NCI-H510A (cell line): ENCODE data around the gene NABP1.

Experiments
- DNase-seq: peaks from one replicate; lab custom pipeline; 2025; lab: John Stamatoyannopoulos, UW

Gene NABP1

DNA sequence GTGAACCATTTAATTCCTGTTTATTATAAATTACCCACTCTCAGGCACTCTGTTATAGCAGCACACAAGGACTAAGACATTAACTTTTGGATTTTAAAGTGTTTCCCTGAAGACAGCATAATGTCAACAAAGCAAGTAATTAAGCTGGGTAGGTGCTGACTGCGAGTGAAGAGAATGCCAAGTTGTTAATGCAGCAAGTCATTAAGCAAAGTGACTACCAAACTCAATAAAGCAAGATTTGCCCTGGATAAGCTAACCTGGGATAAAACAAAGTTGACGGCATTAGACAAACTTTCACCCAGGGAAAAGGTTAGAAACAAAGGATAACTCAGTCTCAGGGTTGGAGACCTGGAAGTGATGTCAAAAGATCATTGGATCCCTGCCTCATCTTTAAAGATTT lies 28.4 kb upstream of the NABP1 start:
- no peak for DNase-seq

- DNase-seq, result no peak
Measured at GRCh38 chr2:191650896-191651773, 26.8 kb upstream of the NABP1 start.

GRCh38 chr2:191653667-191654391 lies 24.1 kb upstream of the NABP1 start:
- DNase-seq, result no peak

GRCh38 chr2:191656391-191656790 lies 21.5 kb upstream of the NABP1 start:
- no peak for DNase-seq

DNA sequence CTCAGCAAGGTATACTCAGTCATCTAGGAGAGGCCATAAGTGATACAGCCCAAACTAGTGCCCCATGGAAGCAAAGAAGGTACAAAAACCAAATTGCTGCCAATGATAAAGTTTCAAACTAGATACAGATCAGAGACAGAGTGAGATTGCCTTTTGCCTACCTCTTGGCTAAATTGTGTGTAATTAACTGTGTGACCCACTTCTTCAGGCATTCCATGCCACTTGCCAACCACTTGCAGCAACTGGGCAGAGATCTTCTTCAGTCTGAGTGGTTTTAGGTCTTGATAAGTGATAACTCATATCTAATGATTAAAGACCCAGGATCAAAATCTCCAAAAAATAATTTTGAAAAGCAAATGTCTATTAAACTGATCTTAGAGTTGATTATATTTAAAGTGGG lies 21.1 kb upstream of the NABP1 start:
- DNase-seq, result no peak

GRCh38 chr2:191657977-191658376 lies 20.0 kb upstream of the NABP1 start:
- no peak for DNase-seq

GRCh38 chr2:191659198-191659597 lies 18.7 kb upstream of the NABP1 start:
- no peak for DNase-seq

DNA sequence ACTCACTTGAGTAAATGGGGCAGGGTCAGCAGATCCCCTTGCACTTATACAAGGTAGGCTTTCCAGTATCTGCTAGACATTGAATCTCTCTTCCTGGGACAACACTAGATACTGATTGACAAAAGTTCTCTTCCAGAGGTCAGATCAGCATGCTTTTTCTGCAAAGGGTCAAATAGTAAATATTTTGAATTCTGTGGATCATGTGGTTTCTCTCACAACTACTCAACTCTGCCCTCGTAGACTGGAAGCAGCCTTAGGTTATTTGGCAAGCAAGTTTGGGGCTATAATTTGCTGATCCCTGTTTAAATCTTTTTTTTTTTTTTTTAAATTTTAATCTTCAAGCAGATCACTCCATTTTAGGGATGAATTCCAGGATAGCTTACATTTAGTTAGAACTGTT lies 17.4 kb upstream of the NABP1 start:
- DNase-seq, result no peak

DNA sequence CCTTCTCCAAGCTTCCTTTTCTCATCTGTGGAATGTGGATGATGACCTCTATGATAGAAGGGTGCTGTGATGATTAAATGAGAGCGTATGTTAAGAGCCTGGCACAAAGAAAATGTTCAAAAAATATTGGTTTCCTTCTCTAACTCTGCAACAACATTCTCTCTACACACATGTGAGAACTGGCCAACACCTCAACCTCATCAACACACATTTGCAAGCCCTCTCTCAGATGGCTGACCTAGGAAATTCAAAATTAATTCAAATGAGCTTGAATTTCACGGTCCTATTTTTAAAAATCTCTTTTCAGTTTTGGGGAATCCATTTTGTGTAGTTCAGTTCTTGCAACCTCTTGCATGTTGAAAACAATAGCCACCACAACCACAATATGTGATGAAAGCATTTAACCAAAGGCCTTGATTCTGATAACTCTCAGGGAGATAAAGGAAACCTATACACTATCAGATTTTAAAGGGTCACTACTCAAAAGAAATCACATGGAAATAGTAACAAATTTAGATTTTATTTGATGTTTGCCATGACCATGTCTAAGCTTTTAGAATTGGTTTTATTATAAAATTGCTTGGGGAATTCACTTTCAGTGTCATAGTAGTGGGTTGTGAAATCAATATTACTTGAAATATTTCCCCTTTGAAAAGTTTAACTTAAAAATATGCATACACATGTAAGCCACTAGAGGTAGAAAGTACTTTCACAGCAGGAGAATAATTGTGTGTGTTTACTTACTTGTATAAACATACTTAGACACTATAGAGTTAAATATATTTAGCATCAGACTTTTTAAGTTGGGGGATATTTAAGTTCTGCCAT lies 16.6 kb upstream of the NABP1 start:
- DNase-seq, result no peak

- no peak for DNase-seq
Measured at GRCh38 chr2:191664823-191665677, 12.9 kb upstream of the NABP1 start.

- no peak for DNase-seq
Measured at GRCh38 chr2:191666226-191666625, 11.7 kb upstream of the NABP1 start.

GRCh38 chr2:191666732-191667131 lies 11.2 kb upstream of the NABP1 start:
- no peak for DNase-seq

- no peak for DNase-seq
Measured at GRCh38 chr2:191670076-191670475, 7.9 kb upstream of the NABP1 start.

GRCh38 chr2:191670787-191671186 lies 7.1 kb upstream of the NABP1 start:
- no peak for DNase-seq

GRCh38 chr2:191675807-191676721 lies 1.9 kb upstream of the NABP1 start:
- DNase-seq, result no peak

DNA sequence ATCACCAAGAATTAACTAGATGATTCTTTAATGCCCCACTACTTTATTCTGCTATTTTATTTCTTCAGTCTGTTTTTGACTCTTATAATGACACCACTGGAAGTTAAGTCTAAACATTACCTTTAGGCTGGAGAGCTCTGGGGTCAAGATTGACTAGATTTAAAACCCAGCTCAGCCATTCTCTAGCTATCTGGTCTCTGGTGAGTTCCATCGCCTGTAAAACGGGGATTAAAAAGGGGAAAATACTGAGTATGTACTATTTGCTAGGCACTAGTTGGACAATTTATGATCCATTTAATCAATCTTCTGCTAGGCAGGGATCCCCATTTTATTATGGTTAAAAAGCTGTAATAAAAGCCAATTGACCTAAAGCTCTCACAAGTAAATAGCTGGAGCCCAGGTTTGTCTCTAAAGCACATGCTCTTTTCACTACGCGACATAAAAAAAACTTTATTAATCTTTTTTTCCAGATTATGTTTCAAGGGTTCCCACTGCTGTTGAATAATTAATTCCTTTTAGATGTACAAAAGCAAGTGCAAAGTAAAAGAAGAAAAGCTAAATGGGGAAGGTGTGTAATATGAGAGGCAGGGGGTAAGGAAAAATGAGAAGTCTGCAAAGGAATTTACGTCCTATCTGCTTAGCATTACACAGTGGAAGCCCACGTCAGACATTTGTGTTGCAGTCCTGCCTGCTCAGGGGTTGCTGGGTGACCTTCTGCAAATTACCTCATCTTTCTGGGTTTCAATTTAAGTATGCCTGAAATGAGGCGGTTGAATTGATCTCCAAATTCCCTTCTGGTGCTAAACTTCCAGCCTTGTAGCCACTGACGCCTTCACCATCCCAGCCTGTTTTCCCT lies 918 bp upstream of the NABP1 start:
- no peak for DNase-seq

GRCh38 chr2:191678437-191679100 lies 633 bp downstream of the NABP1 start:
- peak; percentile 15 for DNase-seq

DNA sequence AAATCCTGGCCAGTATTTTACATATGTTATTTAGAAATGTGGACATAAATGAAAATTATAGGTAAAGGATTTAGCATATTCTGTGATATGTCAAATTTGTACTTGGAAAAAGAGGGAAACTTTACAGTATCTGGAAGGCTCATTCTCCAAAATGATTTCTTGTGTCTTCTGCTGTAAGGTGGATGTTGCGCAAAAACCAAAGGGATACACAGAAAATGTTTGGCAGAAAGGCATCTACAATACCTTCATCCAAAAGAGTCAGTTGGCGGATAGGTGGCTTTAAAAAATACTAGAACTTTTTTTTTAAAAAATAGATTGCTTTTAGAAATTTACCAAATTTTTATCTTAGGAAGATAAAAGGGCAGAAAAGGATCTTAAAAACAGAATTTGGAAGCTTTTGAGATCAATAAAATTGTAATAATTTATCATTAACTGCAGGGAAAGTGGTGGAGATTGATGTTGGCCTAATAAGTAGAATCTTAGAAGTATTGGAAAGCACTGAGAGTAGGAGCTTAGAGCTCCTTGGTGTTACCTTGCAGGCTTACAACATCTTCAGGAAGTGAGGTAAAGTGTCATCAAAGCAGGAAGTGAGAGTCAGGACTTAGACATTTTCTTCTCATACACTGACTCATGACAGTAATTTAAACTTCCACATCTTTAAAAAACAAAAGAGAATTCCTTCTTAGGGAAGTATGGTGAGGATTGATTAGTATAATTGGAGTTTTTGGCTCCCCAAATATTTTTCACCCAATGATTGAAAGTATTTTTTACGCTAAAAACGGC lies 2.1 kb downstream of the NABP1 start:
- no peak for DNase-seq
